ENCODE results near the gene CATSPERE.
"Not testable (repeated sequence)": the region's sequence is repeated elsewhere in the genome, so short reads cannot be mapped to it uniquely, and the experiment has no call there.

The CATSPERE gene

GRCh38 chr1:244664353-244664752 is 203.3 kb downstream of the CATSPERE start:
- no peak for DNase-seq (ENCODE audit: low spot score)

GRCh38 chr1:244665771-244666217 is 204.7 kb downstream of the CATSPERE start:
- DNase-seq (ENCODE audit: low spot score) = no peak

- not testable (repeated sequence) for DNase-seq (ENCODE audit: low spot score)
Measured at GRCh38 chr1:244666672-244667418, 205.8 kb downstream of the CATSPERE start.

- DNase-seq (ENCODE audit: low spot score) = no peak
Measured at GRCh38 chr1:244667797-244668196, 206.7 kb downstream of the CATSPERE start.

- DNase-seq (ENCODE audit: low spot score) = no peak
Measured at GRCh38 chr1:244672946-244673682, 212.0 kb downstream of the CATSPERE start.

GRCh38 chr1:244674446-244674845 is 213.4 kb downstream of the CATSPERE start:
- DNase-seq (ENCODE audit: low spot score) = no peak

- no peak for DNase-seq (ENCODE audit: low spot score)
Measured at GRCh38 chr1:244675167-244675566, 214.1 kb downstream of the CATSPERE start.

GRCh38 chr1:244678697-244679096 is 217.6 kb downstream of the CATSPERE start:
- no peak for DNase-seq (ENCODE audit: low spot score)

- no peak for DNase-seq (ENCODE audit: low spot score)
Measured at GRCh38 chr1:244680667-244681066, 219.6 kb downstream of the CATSPERE start.

GRCh38 chr1:244682087-244682486 is 221.0 kb downstream of the CATSPERE start:
- not testable (repeated sequence) for DNase-seq (ENCODE audit: low spot score)

Measured in kidney tubule cell (primary cell).